Measurements from ENCODE around the gene DUSP1. TPM values are rescaled to one million over a fixed set of nuclear protein-coding genes. Genes with fewer than 3 reads are reported as not detected.

The DUSP1 gene
- total RNA-seq, 1 experiment from 2014 or later = 10.3 TPM

DNA sequence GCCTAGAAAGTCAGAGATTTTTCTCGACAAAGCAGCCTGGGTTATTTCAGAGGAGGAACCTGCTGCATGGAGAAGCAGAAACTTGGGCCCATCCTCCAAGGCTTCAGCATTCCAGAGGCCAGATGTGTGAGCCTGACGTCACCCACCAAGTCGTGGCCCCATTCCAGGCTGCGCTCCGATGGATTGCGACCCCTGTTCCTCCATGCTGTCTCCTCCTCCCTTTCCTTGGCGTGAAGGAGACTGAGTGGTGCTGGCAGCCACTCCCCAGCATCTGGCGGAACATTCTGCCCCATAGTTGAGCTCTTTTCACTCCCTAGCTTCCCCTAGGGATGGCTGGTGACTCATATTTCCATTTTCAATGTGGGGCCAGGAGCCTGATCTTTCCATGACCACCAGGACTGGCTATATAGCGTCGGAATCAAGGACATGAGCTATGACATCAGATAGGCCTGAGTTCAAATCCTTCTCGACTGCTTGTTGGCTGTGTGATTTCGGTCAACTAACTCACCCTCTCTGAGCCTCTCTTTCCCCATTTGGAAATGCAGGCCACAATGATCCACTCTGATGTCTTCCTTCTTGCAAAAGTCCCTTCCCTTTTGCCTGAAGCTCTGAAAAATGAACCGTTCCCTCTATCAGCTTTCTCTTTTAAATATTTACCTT, 24.5 kb upstream of the DUSP1 start:
- Histone ChIP-seq H3K9me3 (ENCODE audit: insufficient read depth, low read depth) (no peaks in the 10 kb centered on the region), H3K36me3 (ENCODE audit: low read depth) (no peaks in the 10 kb centered on the region), H3K27ac (no peak overlapping the region), H2AFZ (no peak overlapping the region), H3K27me3 (ENCODE audit: insufficient read depth, low read depth) (no peaks in the 10 kb centered on the region), H3F3A (ENCODE audit: insufficient read depth, low read depth) (peaks cover 27% of the 10 kb centered on the region), H3K4me1 (replicated peaks; ENCODE audit: insufficient read depth) (peaks cover 46% of the 10 kb centered on the region), H3K9me2 (ENCODE audit: insufficient read depth) (no peaks in the 10 kb centered on the region), H3K4me3 (no peak overlapping the region), H4K20me1 (ENCODE audit: insufficient read depth) (no peaks in the 10 kb centered on the region), H3K79me2 (ENCODE audit: low read depth) (no peaks in the 10 kb centered on the region), H3K4me2 (no peak overlapping the region)
- no peak for DNase-seq
- intact Hi-C loops (cut with micrococcal nuclease; ENCODE audit: unreplicated experiment) = no loop called here
- BruUV-seq (replicated peaks) = no TSS peak
- ChIA-PET POLR2A (ENCODE audit: unreplicated experiment) (interaction anchor here (0.8 kb wide), 1 partner anchor 29 kb away, joined by 6 read pairs; no protein-coding TSS in a partner anchor), CTCF (no interaction called here)
- TF ChIP-seq, protein P1, sequence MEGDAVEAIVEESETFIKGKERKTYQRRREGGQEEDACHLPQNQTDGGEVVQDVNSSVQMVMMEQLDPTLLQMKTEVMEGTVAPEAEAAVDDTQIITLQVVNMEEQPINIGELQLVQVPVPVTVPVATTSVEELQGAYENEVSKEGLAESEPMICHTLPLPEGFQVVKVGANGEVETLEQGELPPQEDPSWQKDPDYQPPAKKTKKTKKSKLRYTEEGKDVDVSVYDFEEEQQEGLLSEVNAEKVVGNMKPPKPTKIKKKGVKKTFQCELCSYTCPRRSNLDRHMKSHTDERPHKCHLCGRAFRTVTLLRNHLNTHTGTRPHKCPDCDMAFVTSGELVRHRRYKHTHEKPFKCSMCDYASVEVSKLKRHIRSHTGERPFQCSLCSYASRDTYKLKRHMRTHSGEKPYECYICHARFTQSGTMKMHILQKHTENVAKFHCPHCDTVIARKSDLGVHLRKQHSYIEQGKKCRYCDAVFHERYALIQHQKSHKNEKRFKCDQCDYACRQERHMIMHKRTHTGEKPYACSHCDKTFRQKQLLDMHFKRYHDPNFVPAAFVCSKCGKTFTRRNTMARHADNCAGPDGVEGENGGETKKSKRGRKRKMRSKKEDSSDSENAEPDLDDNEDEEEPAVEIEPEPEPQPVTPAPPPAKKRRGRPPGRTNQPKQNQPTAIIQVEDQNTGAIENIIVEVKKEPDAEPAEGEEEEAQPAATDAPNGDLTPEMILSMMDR (conservative IDR thresholded peaks at IDR 0.05) = no peak
- TF ChIP-seq EZH2 (IDR thresholded peaks at IDR 0.05; ENCODE audit: low read depth) = no peak

DNA sequence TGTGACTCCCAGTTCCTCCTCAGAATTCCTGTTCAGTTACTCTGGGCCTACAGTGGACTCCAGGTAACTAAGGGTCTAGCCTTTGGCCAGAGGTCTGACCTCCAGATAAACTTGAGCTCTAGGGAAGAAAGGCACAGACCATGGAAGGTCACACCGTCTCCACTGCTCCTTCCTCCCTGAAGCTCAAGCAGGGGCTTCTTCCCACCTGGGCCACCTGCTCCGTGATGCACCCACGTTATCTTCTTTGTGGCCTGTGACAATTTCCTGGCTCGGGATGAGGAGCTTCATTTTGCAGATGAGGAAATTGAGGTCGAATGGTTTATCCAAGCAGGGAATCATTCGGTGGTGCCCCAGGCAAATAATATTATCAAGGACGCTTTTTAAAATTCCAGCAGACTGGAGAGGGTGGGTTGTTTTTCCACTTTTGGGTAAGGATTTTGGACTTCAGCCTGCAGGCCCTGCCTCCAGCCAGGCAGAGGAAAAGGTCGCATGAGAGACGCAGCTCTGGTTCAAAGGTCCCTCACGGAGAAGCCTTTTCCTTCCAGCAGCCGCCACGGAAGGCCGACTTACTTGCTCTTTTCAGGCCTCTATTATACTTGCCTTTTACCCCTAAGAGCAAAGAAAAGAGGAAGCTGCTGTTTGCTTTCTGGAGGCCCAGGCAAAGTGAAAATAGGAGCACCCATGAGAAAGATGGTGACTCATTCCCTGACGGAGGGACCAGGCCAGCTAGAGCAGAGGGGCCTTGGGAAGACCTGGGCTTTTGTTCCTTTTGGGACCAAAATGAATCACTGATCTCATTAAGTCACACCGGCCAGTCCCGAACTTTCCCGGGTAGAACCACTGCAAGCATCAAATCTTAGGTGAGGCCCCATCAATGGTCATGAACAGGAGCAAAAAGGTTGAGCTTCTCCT, 22.8 kb upstream of the DUSP1 start:
- Histone ChIP-seq H3K9me3 (ENCODE audit: insufficient read depth, low read depth) (no peaks in the 10 kb centered on the region), H3K27me3 (ENCODE audit: insufficient read depth, low read depth) (no peaks in the 10 kb centered on the region), H3K4me3 (no peak overlapping the region), H3K79me2 (ENCODE audit: low read depth) (no peaks in the 10 kb centered on the region), H3K9me2 (ENCODE audit: insufficient read depth) (no peaks in the 10 kb centered on the region), H3K4me1 (replicated peaks; ENCODE audit: insufficient read depth) (peaks cover 46% of the 10 kb centered on the region), H3K27ac (no peak overlapping the region), H3F3A (ENCODE audit: insufficient read depth, low read depth) (peaks cover 23% of the 10 kb centered on the region), H3K36me3 (ENCODE audit: low read depth) (no peaks in the 10 kb centered on the region), H2AFZ (no peak overlapping the region), H4K20me1 (ENCODE audit: insufficient read depth) (no peaks in the 10 kb centered on the region), H3K4me2 (no peak overlapping the region)
- DNase-seq = no peak
- intact Hi-C loops (cut with micrococcal nuclease; ENCODE audit: unreplicated experiment) = no loop called here
- no TSS peak for BruUV-seq (replicated peaks)
- ChIA-PET CTCF (no interaction called here), POLR2A (ENCODE audit: unreplicated experiment) (no interaction called here)
- TF ChIP-seq, protein P1 (conservative IDR thresholded peaks at IDR 0.05) = no peak
- no peak for TF ChIP-seq EZH2 (IDR thresholded peaks at IDR 0.05; ENCODE audit: low read depth)

GRCh38 chr5:172792701-172793570, 21.9 kb upstream of the DUSP1 start:
- Histone ChIP-seq H2AFZ (no peak overlapping the region), H3K4me3 (no peak overlapping the region), H4K20me1 (ENCODE audit: insufficient read depth) (no peaks in the 10 kb centered on the region), H3K27me3 (ENCODE audit: insufficient read depth, low read depth) (no peaks in the 10 kb centered on the region), H3K9me3 (ENCODE audit: insufficient read depth, low read depth) (no peaks in the 10 kb centered on the region), H3F3A (ENCODE audit: insufficient read depth, low read depth) (peaks cover 17% of the 10 kb centered on the region), H3K36me3 (ENCODE audit: low read depth) (no peaks in the 10 kb centered on the region), H3K4me1 (replicated peaks; ENCODE audit: insufficient read depth) (peaks cover 39% of the 10 kb centered on the region), H3K27ac (no peak overlapping the region), H3K9me2 (ENCODE audit: insufficient read depth) (no peaks in the 10 kb centered on the region), H3K4me2 (no peak overlapping the region), H3K79me2 (ENCODE audit: low read depth) (no peaks in the 10 kb centered on the region)
- CTCF ChIA-PET = no interaction called here
- intact Hi-C loops (cut with micrococcal nuclease; ENCODE audit: unreplicated experiment) = no loop called here
- DNase-seq = no peak
- TF ChIP-seq, protein P1 (conservative IDR thresholded peaks at IDR 0.05) = no peak
- TF ChIP-seq EZH2 (IDR thresholded peaks at IDR 0.05; ENCODE audit: low read depth) = no peak
- POLR2A ChIA-PET (ENCODE audit: unreplicated experiment) = no interaction called here
- no TSS peak for BruUV-seq (replicated peaks)
